ENCODE measurements around the gene SH3GL2.
"Not testable (repeated sequence)": the region's sequence is repeated elsewhere in the genome, so short reads cannot be mapped to it uniquely, and the experiment has no call there.

Gene SH3GL2

GRCh38 chr9:17761984-17762676, 183.3 kb downstream of the SH3GL2 start:
- DNase-seq: peak; percentile 1

GRCh38 chr9:17764306-17764705, 185.4 kb downstream of the SH3GL2 start:
- no peak for DNase-seq

- DNase-seq: not testable (repeated sequence)
Observed at GRCh38 chr9:17765131-17765530, 186.3 kb downstream of the SH3GL2 start.

GRCh38 chr9:17772223-17772622, 193.4 kb downstream of the SH3GL2 start:
- DNase-seq: no peak

GRCh38 chr9:17775656-17776055, 196.8 kb downstream of the SH3GL2 start:
- DNase-seq: no peak

GRCh38 chr9:17776735-17777134, 197.9 kb downstream of the SH3GL2 start:
- no peak for DNase-seq

- DNase-seq: no peak
Observed at GRCh38 chr9:17777465-17777864, 198.6 kb downstream of the SH3GL2 start.

- DNase-seq: no peak
Observed at GRCh38 chr9:17782430-17783149, 203.7 kb downstream of the SH3GL2 start.

GRCh38 chr9:17783227-17783626, 204.4 kb downstream of the SH3GL2 start:
- no peak for DNase-seq

- no peak for DNase-seq
Observed at GRCh38 chr9:17789316-17789715, 210.4 kb downstream of the SH3GL2 start.

GRCh38 chr9:17793713-17794622, 215.1 kb downstream of the SH3GL2 start:
- DNase-seq: peak; percentile 76

- peak; percentile 96 for DNase-seq
Observed at GRCh38 chr9:17795744-17796143, 216.9 kb downstream of the SH3GL2 start.

- DNase-seq: peak; percentile 70
Observed at GRCh38 chr9:17799369-17799768, 220.5 kb downstream of the SH3GL2 start.

- peak; percentile 10 for DNase-seq
Observed at GRCh38 chr9:17800418-17800817, 221.6 kb downstream of the SH3GL2 start.

- peak; percentile 56 for DNase-seq
Observed at GRCh38 chr9:17802249-17802857, 223.5 kb downstream of the SH3GL2 start.

GRCh38 chr9:17807613-17808282, 228.9 kb downstream of the SH3GL2 start:
- no peak for DNase-seq

GRCh38 chr9:17810317-17810716, 231.5 kb downstream of the SH3GL2 start:
- no peak for DNase-seq

- DNase-seq: peak; percentile 59
Observed at GRCh38 chr9:17810728-17811571, 232.1 kb downstream of the SH3GL2 start.

GRCh38 chr9:17813798-17814197, 234.9 kb downstream of the SH3GL2 start:
- DNase-seq: no peak

GRCh38 chr9:17816431-17817027, 237.7 kb downstream of the SH3GL2 start:
- DNase-seq: no peak

GRCh38 chr9:17824191-17824590, 245.3 kb downstream of the SH3GL2 start:
- DNase-seq: no peak

Measured in OCI-M1 (cell line).